CD4-positive, alpha-beta T cell treated with Interleukin-4 for 1 hour (primary cell): ENCODE measurements around the gene WDR76.

ENCODE experiments used
- DNase-seq, 2 donors: peaks; one replicate each; pipeline ENCODE4 v3.0.0-alpha.2; 2020 to 2022

The WDR76 gene

DNA sequence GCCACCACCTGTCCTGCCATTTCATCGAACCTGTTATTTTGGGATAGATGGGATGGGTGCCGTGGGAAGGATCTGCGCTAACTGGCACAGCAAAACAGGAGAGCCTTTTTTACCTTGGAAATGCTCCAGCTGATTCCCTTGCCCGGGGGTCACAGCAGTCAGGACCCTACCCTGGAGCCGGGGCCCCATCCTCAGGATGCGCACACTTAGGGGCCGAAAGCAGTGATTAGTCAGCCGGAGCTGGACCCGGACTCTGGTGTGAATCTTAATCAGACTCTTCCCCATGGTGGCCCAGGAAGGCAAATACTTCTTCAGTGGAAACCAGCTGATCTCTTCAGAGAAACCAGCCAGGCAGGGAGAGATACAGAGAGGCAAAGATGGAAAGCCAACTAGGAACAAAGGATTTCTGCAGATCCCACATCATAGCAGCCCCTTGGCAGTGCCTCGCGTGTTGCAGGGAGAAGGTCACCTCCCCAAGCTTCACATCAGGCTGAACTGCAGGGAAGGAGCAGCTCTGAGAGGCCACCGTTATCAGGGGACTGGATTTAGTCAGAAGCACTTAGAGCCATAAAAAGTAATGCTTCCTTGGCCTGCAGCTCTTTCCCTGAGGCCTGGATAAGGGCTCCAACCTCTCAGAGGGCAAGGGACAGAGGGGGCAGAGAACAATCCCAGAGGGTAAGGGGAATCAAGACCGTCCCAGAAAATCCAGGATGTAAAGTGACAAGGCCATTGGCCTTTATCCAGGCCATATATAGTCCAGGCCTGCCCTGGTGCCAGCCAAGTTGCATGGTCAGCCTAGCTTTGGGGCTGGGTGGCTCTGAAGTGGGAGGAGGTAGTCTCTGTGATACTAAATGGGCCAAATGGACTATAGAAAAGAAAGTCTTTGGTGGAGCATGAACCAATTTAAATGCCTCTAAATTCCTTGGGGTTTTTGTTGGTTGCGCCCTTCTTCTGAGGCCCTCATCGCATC, 52.9 kb downstream of the WDR76 start:
- DNase-seq, result no peak

DNA sequence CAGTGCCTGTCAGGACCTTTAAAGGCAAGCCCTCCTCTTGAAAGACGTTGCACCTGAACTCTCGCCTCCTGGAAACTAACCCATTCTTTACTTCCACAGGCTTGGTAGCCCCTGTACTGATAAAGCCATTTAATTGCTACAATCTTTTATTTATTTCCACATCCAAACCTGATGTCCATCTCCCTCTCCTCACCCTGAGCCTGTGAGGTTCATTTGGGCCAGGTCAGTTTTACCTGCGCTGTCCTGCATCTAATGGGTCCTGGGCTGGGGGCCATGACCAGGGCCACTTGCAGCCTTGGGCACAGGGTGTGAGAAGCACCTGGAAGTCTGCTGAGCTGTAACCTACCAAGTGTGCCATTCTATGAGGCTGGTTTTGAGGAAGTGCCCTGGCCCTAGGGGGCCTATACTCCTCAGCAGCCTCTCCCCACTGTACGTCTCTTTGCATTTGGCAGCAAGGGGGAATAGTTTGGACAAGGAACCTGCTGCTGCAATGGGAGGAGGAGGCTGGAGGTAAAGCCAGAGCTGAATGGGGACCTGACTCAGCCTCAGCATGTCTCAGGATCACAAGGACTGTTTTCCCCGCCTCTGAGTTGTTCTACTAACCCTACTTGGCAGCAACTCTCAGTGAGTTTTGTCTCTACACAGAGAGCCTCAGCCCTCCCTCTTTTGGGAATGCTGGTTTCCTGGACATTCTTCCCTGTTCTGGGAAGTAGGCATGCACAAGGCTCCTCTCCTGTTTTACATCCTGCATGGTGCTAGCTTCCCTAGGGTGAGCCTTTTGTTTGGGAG, 53.8 kb downstream of the WDR76 start:
- DNase-seq, result no peak

DNA sequence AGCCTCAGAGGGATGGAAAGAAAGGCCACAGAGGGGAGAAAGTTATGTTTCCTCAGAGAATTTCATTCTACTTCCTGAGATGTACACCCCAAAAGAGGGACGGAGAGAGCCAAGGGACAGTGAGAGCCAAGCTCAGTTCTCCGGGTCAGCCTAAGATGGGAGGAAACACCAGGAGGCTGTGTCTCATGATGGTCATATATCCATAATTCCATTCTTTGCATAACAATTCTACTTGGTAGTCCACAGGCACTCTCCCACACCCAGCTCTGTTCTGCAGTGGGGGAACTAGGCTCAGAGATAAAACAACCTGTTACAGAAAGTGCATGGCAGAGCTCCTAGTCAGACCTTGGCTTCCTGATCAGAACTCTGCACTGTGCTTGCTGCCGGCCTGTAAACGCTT, 54.4 kb downstream of the WDR76 start:
- DNase-seq, result no peak

DNA sequence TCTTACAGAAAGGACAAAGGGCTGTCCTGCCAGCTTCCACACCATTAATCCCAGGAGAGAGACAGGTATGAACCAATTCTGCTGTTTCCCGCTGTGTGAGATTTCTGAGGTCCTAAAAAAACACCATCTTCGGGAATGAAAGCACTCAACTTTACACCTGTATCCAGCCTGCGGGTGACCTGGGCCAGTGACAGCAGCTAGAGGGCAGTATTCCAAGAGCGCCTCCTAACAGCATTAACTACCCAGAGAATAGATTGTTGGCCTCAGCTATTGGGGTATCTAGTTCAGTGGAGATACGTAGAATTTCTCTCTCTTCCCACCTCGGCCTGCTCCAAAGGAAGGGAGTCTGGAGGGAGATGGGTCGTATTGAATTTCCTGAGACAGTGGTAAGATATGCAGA, 55.1 kb downstream of the WDR76 start:
- DNase-seq, result peak in 1 of 2 donors; percentile 5

DNA sequence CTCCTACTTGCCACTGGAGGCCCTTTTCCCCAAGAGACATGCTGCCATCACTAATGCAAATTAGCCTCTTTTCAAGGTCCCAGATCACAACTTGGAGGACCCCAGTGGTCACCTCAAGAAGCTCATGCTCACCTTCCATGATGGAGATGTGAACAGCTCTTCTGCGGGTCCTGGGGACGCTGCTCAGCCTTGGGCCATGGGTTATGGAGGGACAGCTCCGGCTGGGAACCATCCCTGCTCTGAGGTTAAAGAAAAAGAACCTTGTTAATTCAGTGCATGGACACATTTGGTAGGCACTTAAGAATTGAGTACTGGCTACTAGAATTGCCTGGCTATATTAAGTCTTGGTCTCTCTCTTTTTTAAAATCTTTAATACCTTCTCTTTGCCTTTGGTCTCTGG, 56.8 kb downstream of the WDR76 start:
- no peak for DNase-seq

DNA sequence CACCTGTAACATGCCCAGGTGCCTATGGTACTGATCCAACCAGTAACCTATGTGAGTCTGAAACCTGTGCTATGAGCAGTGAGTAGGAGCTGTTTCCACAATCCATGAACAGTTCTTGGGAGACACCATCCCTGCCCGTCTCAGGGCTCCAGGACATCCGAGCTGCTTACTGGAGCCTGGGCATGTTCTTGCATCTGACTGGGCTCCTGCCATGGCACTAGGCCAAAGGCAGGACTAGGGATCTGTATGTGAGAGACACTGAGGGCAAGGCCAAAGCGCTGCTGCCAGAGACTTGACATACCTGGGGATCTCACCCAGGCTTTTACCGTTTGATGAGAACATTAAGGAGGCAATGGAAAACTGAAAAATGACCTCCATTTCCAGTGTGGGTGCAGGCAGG, 59.8 kb downstream of the WDR76 start:
- no peak for DNase-seq

DNA sequence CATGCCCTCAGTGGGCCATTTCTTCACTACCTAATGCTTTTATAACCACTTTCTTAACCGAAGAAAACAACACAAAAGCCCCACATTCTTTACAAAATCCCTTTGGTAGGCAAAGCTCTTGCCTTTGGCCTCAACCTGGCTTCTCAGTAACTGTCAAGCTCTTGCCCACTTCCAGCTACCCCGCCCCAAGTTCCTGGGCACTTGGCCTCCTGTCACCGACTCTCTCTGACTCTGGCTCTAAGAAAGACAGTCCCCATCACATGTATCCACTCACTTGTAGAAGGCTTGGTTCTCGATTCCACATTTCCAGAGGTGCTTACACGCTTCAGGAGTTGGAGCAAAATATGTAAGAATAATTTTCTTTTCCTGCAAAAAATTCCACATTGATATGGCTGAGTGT, 61.1 kb downstream of the WDR76 start:
- no peak for DNase-seq

DNA sequence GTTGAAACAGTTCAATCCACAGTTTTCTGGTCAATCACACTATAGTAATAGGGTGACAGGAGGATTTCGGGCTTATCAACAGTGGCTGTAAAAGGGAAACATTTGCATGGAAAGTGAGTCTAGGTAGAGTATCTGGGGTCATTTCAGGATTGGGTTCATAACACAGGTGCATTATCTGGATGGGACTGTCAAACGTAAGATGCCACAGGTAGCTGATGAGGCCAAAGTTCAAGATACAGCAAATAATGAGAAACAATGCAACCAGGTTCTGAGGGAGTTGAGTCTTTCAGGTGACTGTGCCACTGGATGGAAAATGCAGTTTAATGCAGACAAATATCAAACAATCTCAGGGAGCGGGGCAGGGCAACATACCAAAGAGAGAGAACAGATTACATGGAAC, 62.2 kb downstream of the WDR76 start:
- DNase-seq, result no peak

DNA sequence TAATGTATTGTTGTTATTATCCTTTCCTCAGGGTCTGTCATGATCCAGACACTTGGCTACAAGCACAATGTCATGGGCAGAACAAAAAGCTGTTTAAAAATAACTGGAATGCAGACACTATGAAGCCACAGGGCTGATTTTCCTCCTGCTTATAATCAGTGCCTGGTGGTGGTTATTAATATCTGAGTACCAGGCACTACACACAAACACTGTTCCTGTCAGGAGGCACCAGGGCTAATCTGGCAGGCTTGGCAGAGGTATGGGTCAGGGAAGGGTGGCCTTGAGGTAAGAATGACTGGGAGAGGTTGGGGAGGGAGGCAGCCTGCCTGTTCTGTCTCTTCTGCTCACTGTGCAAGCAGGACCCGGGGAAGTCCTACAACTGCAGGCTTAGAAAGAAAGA, 67.2 kb downstream of the WDR76 start:
- DNase-seq, result no peak

DNA sequence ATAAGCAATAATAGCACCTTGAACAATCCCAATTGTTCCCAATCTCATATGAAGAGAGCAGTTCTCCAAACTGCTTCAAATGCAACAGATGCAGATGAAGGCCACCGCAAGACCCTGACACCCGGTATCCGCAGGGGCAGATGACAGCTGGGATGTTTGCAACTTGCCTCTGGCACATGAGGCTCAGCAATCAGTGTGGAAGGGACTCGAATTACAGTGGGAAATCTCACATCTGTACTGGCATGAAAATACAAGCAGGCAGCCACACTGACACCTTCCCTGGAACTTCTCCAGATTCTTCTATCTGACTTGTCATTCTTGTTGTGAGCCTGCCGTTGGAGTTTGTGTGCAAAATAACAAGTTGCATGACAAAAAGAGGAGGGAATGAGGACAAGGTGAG, 68.8 kb downstream of the WDR76 start:
- no peak for DNase-seq

DNA sequence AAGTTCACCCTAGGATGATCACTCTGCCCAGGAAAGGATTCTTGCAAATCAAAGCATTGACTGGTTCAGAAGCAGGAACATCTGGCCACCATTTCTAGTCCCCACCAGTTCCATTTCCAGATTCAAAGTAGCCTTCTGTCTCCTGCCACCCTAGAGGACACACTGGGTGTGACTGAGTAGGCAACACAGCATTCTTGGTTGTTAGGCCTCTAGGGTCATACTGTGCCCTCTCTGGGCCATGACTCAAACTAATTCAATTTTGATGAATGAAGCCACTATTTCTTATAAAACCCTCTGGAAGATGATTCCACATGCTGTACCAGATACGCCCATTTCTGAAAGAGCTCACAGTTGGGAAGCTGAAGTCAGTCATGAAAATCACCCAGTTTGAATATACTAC, 69.7 kb downstream of the WDR76 start:
- no peak for DNase-seq

DNA sequence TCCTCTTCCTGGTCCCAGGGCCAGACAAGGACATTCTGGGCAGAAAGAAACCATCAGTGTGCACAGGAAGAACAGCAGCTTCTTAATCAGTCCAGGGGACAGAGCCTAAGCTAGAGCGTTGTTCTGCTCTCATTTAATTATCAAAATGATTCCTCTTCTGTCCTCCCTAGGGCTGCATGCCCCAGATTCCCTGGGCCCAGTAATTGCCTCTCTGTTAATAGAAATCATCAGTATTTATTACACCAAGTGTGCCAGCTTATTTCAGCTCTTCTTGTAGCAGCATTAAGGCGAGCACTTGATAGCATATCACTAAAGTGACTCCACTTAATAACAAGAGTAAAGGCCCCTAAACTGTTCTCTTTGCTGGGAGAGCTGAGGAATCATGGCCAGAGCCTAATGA, 72.1 kb downstream of the WDR76 start:
- DNase-seq, result no peak

DNA sequence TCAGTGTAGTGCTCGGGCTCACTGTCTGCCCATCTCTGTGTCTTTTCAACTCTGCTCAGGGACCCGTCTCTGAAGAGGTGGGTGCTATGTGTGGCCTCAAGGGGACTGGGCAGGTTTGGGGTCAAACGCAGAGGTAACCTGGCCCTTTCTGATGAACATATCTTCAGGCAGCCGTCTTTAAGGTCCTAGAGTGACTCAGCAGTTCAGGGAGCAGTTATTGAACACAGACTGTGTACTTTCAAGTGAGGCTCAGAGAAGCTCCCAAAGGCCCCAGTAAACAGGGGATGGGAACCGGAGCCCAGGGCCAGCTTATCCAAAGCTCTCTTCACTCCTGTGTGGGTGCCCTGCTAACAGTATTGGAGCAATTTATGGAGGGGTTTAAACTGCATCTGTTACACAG, 73.1 kb downstream of the WDR76 start:
- DNase-seq, result no peak

DNA sequence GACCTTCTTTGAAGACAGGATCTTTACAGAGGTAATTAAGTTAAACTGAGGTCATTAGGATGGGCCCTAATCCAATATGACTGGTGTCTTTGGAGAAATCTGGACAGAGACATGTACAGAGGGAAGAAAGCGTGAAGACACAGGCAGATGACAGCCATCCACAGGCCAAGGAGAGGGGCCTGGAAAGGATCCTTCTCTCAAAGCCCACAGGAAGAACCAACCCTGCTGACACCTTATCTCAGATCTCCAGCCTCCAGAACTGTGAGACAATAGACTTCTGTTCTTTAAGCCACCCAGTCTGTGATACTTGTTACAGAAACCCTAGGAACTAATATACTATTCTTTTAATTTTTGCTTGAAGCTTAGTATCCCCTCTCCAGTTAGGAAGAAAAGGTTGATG, 74.2 kb downstream of the WDR76 start:
- DNase-seq, result no peak

DNA sequence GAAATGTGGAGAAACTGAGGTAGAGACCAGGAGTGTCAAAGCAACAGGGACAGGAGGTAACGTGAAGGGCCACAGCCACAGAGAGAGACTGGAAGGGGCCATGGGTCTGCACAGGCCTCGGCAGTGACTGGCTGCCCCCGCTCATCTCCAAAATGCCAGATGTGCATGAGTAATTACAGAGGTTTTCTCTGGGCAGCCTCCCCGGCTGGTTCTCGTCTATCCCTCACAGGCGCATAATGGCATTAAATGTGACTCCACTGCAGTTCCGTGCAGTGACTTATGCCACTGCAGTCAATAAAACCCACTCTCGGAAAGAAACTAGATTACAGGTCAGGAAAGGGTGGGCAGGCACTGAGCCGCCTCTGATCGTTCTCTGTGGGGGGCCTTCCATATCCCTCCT, 74.7 kb downstream of the WDR76 start:
- DNase-seq, result no peak

DNA sequence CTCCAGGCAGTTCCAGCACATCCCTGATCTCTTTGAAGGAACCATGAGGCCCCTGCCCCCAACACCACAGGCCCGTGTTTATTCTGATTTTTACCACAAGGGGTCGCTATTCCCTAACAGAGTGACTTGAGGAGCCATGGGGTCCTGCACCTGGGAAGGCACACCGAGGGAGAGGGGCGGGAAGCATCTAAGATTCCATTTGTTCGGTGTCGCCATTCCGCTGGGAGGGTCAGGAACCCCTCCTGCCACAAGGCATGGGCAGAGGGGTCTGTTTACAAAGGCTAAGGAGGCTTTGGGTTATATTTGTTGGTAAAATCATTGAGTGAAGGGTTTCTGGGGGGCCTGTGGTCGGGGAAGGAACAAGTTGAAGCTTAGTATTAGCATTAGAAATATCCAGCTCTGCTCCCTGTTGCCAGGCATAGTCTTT, 77.1 kb downstream of the WDR76 start:
- peak; percentile 24 to 61 for DNase-seq

DNA sequence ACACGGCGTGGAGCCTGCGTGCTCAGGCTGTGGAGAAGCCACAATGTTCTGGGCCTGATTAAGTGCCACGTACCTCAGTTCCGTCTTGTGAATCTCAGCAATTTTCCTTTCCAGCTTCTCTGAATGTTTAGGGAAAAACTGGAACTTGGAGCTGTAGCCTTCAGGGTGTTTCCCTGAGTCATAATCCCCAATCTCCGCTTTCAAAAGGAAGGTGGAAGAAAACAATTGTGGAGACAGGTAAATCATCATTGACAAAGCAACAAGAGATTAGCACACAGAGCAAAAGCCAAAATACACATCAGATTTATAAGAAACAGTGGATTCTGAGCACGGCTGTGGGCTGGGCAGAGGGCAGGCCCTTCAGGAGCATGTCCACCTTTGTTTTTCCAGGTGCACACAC, 79.0 kb downstream of the WDR76 start:
- no peak for DNase-seq

DNA sequence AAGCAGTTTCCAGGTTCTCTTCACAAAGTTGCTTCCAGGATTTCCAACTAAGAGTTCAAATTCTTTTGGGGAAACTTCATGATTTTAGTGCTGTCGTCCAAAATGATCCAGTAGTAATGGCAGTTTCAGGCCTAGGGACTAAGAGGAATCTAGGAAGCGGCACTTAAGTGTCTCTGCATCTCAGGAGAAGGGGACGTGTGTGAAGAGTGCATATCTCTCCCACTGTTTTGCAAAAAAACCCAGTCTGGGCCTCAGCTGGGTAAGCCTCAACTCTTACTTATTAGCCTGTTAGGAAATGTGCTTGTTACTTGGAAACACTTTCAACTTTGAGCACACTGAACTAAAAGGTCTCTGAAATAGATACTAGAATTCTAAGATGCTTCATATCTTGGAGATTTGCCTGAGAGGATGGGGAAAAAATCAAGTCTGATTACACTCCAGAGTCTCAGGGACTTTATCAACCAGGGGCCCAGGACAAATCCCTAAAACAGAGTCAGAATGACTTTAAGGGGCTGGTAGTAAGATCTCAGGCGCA, 81.8 kb downstream of the WDR76 start:
- DNase-seq, result no peak

DNA sequence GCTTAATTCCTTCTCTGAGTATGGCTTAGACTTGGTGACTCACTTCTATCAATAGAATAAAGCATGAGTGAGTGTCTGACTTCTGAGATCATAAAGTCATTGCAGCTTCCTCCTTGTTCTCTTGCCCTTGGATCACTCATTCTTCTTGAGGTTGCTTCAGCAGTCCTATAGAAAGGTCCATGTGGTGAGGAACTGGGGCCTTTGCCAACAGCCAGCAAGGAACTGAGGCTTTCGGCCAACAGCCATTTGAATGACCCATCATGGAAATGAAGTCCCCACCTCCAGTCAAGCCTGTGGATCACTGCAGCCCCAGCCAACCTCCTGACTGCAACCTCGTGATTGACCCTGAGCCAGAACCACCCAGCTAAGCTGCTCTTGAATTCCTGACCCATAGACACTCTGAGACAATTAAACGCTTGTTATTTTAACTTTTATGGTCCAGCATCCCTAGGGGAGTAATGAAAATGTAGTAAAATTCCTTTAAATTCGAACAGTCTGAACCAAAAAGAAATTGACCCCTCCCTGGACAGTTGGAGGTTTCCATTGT, 84.5 kb downstream of the WDR76 start:
- no peak for DNase-seq

DNA sequence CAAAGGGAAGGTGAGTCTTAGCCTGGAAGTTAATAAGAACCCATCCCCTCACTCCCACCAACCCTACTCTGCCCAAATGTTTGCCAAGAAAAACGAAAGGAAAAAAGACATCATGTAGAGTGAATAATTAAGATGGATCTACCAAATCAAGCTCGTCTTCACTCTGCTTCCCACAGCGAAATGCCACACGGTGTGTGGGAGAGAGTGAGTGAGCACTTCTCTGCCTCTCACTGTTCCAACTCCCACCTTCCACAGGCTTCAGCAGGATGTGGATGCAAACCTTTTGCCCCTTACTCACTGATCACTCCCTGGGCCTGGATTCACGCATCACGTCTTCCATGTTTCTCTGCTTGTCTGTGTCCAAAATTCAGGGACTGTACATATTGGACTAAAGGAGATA, 85.4 kb downstream of the WDR76 start:
- no peak for DNase-seq

DNA sequence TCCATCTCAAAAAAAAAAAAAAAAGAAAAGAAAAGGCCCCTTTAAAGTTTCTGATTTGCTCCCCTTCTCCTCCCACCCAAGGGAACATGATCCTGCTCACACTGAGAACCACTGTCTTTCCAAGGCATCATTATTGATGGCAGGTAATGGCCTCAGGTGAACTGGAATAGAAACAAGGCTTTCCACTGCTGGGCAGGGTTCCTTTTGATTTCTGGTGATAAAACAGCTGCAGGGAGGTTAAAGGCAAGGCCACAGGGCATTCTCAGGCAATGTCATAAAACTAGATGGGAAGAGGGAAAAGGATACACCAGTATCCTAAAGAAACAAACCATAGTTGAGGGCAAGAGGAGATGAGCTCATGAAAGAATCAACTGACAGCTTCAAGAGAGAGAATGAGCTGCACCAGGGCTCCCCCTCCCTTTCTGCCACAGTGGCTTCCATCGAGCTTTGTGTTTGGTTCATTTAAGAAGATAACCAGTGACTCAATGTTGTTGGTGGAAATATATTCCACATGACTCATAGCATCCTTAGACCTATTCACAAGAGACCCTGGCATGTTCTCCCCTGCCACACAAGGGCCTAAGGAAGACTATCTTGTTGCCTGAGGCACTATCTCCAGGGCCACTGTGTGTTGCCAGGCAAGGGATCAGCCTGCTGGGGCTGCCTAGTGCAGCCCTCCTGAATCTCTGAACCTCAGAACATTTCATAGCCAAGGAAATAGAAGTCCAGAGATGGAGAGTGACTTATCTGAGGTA, 86.4 kb downstream of the WDR76 start:
- no peak for DNase-seq

DNA sequence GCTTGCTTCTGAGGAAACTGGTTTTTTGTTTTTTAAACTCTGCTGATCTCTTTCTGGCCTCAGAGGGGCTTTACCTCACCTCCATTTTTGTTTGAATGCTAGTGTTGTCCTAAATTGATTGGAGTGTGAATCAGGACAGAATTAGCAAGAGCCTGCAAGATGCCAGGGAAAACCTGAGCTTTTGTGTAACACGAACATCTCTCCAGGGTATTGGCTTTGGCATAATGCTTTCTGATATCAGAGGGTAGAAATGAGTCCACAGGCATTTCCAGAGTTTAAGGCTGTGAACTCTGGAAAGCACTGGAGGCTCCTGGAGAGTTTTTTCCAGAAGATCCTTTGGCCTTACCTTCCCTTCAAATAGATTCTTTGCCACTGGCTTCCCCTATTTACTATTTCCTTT, 87.1 kb downstream of the WDR76 start:
- DNase-seq, result no peak
